ENCODE results near the gene PLA2G3.

DNA sequence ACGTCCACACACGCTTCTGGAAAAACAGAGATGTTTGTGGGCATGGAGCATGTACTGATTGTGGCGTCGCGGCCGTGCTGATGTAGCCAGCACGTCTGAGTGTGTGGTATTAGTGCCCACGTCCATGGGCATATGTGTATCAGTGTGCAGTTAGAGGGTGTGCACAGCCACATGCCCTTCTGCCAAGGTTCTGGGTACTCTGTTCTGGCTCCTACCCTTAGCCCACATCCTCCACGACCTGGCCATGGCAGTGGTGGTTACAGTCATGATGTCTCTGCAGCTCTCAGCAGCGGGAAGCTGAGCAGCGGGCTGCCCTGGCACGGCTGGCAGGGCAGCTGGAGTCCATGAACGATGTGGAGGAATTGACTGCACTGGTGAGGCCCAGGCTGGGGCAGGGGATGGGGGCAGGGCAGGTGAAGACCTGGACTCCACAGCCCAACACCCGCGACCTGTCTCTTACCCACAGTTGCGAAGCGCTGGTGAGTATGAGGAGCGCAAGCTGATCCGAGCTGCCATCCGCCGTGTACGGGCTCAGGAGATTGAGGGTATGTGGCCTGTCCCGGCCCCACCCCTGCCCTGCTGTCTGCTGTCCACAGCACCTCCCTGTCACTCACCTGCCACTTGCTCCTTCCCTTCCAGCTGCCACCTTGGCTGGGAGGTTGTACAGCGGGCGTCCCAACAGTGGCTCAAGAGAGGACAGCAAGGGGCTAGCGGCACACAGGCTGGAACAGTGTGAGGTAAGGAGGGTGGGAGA is 51.9 kb downstream of the PLA2G3 start:
- TF ChIP-seq, protein P1, sequence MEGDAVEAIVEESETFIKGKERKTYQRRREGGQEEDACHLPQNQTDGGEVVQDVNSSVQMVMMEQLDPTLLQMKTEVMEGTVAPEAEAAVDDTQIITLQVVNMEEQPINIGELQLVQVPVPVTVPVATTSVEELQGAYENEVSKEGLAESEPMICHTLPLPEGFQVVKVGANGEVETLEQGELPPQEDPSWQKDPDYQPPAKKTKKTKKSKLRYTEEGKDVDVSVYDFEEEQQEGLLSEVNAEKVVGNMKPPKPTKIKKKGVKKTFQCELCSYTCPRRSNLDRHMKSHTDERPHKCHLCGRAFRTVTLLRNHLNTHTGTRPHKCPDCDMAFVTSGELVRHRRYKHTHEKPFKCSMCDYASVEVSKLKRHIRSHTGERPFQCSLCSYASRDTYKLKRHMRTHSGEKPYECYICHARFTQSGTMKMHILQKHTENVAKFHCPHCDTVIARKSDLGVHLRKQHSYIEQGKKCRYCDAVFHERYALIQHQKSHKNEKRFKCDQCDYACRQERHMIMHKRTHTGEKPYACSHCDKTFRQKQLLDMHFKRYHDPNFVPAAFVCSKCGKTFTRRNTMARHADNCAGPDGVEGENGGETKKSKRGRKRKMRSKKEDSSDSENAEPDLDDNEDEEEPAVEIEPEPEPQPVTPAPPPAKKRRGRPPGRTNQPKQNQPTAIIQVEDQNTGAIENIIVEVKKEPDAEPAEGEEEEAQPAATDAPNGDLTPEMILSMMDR (IDR thresholded peaks at IDR 0.05), result no peak
- TF ChIP-seq POLR2A (IDR thresholded peaks at IDR 0.05), result no peak
